HG03457 (cell line): Measurements from ENCODE around the gene RAMACL.
A peak's percentile ranks its signal among the peaks of the same experiment; 100 is the strongest.
"Not testable (repeated sequence)": the region's sequence is repeated elsewhere in the genome, so short reads cannot be mapped to it uniquely, and the experiment has no call there.

Experiments used
- ATAC-seq: cut with Tn5 transposase; IDR thresholded peaks from one replicate; pipeline ENCODE4 v1.9.1; 2021; ENCODE audit warnings: moderate number of reproducible peaks; ENCODE audit not compliant: unreplicated experiment

Gene RAMACL

GRCh38 chr6:166597711-166598440 is 11.4 kb upstream of the RAMACL start:
- no peak for ATAC-seq

GRCh38 chr6:166596776-166597507 is 10.5 kb upstream of the RAMACL start:
- ATAC-seq, result no peak

GRCh38 chr6:166595949-166596348 is 9.5 kb upstream of the RAMACL start:
- no peak for ATAC-seq

GRCh38 chr6:166595061-166595780 is 8.7 kb upstream of the RAMACL start:
- ATAC-seq, result no peak

GRCh38 chr6:166592821-166593220 is 6.3 kb upstream of the RAMACL start:
- ATAC-seq, result no peak

GRCh38 chr6:166591961-166592520 is 5.6 kb upstream of the RAMACL start:
- no peak for ATAC-seq

- ATAC-seq, result no peak
Measured at GRCh38 chr6:166591026-166591425, 4.5 kb upstream of the RAMACL start.

- no peak for ATAC-seq
Measured at GRCh38 chr6:166589786-166590574, 3.5 kb upstream of the RAMACL start.

GRCh38 chr6:166589337-166589731 is 2.9 kb upstream of the RAMACL start:
- ATAC-seq, result no peak

- no peak for ATAC-seq
Measured at GRCh38 chr6:166588691-166589336, 2.3 kb upstream of the RAMACL start.

GRCh38 chr6:166587631-166588413 is 1.3 kb upstream of the RAMACL start:
- peak; percentile 74 for ATAC-seq

GRCh38 chr6:166584853-166585429 is 1.5 kb downstream of the RAMACL start:
- ATAC-seq, result no peak

GRCh38 chr6:166584155-166584554 is 2.3 kb downstream of the RAMACL start:
- no peak for ATAC-seq

GRCh38 chr6:166583230-166583965 is 3.1 kb downstream of the RAMACL start:
- ATAC-seq, result no peak

GRCh38 chr6:166582258-166582657 is 4.2 kb downstream of the RAMACL start:
- no peak for ATAC-seq

- not testable (repeated sequence) for ATAC-seq
Measured at GRCh38 chr6:166581801-166582200, 4.7 kb downstream of the RAMACL start.

- ATAC-seq, result no peak
Measured at GRCh38 chr6:166581091-166581511, 5.4 kb downstream of the RAMACL start.
